GM13976 (cell line): ENCODE data around the gene LSAMP.

Experiments used
- DNase-seq: peaks from one replicate; pipeline ENCODE4 v3.0.0; 2012; ENCODE audit warnings: low spot score
- in situ Hi-C: fragments of 300-500 bp; cut with MboI; formaldehyde crosslinking; loops from one replicate; pipeline ENCODE4 v1.12.0; 2022; ENCODE audit warnings: low sequenced_read_pairs, mixed read lengths, inconsistent platforms; ENCODE audit not compliant: unreplicated experiment
- TF ChIP-seq, protein P1 (sequence below): IDR thresholded peaks from 2 replicates; pipeline ENCODE4 v1.5.1; 2012; ENCODE audit warnings: borderline replicate concordance, mild to moderate bottlenecking; ENCODE audit not compliant: insufficient read depth; ENCODE audit errors: extremely low read depth, missing control alignments, control extremely low read depth

Gene LSAMP

DNA sequence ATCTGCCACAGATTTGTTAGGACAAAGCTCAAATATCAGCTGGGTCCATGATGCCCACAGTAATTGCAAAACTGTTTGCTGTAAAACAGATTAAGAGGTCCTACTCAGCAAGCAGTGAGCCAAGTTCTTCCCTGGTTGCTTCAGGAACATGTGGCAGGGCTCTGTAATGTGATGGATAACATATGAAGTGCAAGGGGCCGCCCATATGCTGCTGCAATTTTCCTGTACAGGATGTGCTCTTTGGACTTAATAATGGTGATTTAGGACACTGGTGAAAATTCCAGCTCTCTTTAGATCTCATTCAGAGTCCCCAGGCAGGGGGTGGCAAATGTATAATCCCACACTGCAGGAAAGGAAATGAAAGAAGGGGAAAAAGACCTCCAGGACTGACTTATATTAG, 289.4 kb downstream of the LSAMP start:
- in situ Hi-C loops: no loop called here
- DNase-seq: no peak
- TF ChIP-seq, protein P1, sequence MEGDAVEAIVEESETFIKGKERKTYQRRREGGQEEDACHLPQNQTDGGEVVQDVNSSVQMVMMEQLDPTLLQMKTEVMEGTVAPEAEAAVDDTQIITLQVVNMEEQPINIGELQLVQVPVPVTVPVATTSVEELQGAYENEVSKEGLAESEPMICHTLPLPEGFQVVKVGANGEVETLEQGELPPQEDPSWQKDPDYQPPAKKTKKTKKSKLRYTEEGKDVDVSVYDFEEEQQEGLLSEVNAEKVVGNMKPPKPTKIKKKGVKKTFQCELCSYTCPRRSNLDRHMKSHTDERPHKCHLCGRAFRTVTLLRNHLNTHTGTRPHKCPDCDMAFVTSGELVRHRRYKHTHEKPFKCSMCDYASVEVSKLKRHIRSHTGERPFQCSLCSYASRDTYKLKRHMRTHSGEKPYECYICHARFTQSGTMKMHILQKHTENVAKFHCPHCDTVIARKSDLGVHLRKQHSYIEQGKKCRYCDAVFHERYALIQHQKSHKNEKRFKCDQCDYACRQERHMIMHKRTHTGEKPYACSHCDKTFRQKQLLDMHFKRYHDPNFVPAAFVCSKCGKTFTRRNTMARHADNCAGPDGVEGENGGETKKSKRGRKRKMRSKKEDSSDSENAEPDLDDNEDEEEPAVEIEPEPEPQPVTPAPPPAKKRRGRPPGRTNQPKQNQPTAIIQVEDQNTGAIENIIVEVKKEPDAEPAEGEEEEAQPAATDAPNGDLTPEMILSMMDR: no peak

DNA sequence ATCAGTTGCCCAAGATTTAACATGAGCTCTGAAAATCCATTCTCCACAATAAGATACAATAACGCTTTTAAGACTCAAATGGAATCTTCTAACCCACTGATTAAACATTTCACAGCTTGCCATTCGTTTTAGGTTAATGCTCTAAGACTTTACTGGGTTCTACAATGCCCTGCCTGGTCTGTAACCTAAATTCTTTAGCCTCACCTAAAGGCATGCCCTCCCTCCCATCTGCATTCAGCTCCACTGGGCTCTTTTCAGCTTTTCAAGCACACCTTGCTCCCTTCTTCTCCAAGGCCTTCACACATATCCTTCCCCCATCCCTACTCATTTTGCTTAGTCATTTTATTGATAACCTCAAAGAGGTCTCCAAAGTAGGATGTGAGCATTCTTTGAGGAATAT, 290.9 kb downstream of the LSAMP start:
- in situ Hi-C loops: no loop called here
- DNase-seq: no peak
- TF ChIP-seq, protein P1: no peak

DNA sequence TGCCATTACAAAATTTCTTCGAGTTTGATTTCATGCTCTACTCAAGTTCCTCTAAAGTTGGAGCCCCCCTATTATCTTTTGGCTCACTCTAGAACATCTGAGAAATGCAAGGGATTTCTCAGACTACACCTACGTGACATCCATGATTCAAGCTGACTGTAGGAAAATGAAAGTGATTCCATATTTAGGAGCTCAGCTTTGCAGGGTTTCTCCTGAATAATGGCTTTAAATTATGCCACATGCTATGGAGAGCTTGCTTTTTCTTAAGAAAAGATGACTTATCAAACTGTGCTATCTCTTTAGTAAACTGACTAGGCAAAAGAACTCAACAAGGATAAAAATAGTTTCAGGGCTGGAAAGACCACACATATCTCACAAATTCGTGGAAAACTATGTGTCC, 292.1 kb downstream of the LSAMP start:
- TF ChIP-seq, protein P1: no peak
- no peak for DNase-seq
- in situ Hi-C loops: no loop called here

DNA sequence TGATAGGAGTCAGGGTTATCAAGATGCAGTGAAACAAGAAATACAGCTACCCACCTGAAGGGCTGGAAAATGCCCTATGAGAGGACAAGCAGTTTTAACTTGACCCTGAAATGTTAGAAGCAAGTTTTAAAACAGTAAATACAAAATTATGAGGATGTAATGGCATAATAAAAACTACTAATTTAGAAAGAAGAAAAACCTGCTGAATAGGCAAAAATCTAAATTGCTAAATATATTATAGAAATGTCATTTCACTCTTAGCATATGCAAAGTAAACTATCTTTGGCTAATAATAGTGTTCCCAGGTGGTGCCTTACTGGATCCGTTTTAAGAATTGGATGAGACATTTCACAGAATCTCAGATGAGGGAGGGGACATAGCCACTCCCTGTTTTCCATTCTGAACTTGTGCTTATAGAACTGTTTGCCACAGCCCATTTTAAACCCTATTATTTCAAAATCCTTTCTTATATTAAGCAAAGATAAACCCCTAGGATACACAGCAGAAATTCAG, 294.6 kb downstream of the LSAMP start:
- DNase-seq: no peak
- in situ Hi-C loops: no loop called here

DNA sequence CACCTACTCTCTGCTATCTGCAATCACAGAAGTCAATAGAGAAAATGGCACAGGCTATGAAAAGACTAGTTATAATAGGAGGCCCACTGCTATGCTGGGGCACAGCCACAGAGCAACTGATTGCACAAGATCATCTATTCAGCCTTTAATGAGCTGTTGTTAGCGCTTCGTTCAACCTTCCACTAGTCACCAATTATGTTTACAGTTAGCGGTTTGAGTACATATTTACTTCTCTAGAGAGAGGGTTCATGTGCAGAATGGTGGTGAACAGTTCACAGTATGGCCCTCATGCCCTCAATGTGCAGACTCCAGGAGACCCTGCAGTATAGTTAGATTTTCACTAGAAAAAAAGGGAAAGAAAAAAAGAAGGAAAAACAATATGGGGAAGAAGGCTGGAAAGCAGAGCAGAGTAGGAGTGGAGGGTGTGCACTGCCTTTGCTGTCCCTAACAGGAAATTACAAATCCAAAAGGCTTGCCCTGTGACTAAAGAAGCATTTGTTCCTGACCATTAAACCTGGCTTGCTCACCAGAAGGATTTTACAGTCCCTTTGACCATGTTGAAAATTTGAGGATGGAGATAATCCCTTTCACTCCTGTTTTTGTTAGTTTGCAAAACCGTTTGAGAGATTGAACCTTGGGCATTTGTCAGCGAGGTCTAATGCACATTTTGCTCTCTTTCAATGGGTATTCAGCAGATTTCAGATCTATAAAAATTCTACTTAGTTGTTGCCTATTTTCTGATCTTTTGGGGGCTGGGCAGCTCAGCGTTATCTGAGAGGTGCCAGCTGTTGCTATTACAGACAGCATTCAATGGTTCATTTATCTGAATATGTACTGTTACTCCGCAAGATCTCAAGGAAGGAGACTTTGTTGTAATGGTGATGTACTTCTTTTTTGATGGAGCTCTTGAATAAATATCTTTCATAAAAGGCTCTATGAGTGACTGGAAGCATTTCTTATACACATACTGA, 296.1 kb downstream of the LSAMP start:
- in situ Hi-C loops: loop anchor here (25.0 kb wide), 1 partner anchor 613 kb away; no protein-coding TSS in a partner anchor
- TF ChIP-seq, protein P1: no peak
- no peak for DNase-seq

More for the DNA sequence above, 294.6 kb downstream of the LSAMP start:
- TF ChIP-seq, protein P1: no peak

DNA sequence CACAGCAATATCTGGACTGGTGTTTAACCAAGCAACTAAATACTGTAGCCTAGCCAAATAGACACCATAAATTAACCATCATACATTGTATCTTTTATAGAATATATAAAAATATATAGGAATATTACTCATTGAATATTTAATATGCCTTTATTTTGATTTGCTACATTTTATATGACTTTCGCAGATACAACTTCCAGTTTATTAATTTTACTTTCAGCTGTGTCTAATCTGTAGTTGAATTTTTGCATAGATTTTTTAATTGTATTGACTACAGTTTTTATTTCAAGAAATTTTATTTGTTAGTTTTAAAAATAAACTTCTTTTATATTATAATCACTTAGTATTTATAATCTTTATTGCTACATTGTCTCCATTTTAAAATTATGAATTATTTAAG, 299.7 kb downstream of the LSAMP start:
- no peak for DNase-seq
- in situ Hi-C loops: loop anchor here (25.0 kb wide), 1 partner anchor 617 kb away; no protein-coding TSS in a partner anchor

More for the DNA sequence above, 299.7 kb downstream of the LSAMP start:
- TF ChIP-seq, protein P1: no peak
